Panc1 (cell line): Measurements from ENCODE around the gene NTSR2.

ENCODE experiments used
- POLR2AphosphoS5 ChIP-seq: IDR thresholded peaks from 2 replicates; pipeline ENCODE4 v1.6.1; 2012; ENCODE audit warnings: mild to moderate bottlenecking, low read depth, low read length, moderate library complexity
- TF ChIP-seq, protein P1 (sequence below): fragments of 450-650 bp; IDR thresholded peaks from 2 replicates; pipeline ENCODE4 v1.5.1; 2017; ENCODE audit warnings: mild to moderate bottlenecking

DNA sequence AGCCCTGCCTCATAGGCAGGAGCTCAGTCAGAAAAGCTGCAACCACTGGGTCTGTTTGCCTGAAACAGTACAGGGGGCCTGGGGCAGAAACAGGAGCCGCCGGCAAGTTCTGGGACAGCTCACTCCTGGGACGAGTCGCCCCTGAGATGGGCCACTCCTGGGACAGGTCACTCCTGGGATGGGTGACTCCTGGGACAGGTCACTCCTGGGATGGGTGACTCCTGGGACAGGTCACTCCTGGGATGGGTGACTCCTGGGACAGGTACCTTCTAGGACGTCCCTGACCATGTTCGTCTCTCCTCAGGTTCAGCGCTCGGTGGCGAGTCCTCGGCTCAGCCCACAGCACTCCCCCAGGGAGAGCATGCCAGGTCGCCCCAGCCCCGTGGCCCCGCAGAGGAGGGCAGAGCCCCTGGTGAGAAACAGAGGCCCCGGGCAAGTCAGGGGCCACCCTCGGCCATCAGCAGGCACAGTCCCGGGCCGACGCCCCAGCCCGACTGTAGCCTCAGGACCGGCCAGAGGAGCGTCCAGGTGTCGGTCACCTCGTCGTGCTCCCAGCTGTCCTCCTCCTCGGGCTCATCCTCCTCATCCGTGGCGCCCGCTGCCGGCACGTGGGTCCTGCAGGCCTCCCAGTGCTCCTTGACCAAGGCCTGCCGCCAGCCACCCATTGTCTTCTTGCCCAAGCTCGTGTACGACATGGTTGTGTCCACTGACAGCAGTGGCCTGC lies 51.8 kb downstream of the NTSR2 start:
- TF ChIP-seq, protein P1, sequence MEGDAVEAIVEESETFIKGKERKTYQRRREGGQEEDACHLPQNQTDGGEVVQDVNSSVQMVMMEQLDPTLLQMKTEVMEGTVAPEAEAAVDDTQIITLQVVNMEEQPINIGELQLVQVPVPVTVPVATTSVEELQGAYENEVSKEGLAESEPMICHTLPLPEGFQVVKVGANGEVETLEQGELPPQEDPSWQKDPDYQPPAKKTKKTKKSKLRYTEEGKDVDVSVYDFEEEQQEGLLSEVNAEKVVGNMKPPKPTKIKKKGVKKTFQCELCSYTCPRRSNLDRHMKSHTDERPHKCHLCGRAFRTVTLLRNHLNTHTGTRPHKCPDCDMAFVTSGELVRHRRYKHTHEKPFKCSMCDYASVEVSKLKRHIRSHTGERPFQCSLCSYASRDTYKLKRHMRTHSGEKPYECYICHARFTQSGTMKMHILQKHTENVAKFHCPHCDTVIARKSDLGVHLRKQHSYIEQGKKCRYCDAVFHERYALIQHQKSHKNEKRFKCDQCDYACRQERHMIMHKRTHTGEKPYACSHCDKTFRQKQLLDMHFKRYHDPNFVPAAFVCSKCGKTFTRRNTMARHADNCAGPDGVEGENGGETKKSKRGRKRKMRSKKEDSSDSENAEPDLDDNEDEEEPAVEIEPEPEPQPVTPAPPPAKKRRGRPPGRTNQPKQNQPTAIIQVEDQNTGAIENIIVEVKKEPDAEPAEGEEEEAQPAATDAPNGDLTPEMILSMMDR = no peak
- TF ChIP-seq POLR2AphosphoS5 = no peak
